Neuron (in vitro differentiated cells): ENCODE data around the gene SMC5.
"Not testable (repeated sequence)": the region's sequence is repeated elsewhere in the genome, so short reads cannot be mapped to it uniquely, and the experiment has no call there.

Experiments
- H2AFZ ChIP-seq: one replicate; pipeline ENCODE4 v1.6.1; 2013; ENCODE audit warnings: low read depth, mild to moderate bottlenecking, inconsistent platforms, low read length, moderate library complexity
- H3K27me3 ChIP-seq: one replicate; pipeline ENCODE4 v1.6.1; 2013; ENCODE audit warnings: low read length; ENCODE audit not compliant: insufficient read depth
- H3K36me3 ChIP-seq: one replicate; pipeline ENCODE4 v1.6.1; 2013; ENCODE audit warnings: low read length; ENCODE audit not compliant: insufficient read depth
- H3K4me1 ChIP-seq: one replicate; pipeline ENCODE4 v1.6.1; 2013; ENCODE audit warnings: low read length; ENCODE audit not compliant: insufficient read depth
- H3K4me3 ChIP-seq: 2 replicates; pipeline ENCODE4 v1.5.1; 2013; ENCODE audit warnings: mild to moderate bottlenecking, low read length, moderate library complexity
- H3K9me3 ChIP-seq: one replicate; pipeline ENCODE4 v1.6.1; 2013; ENCODE audit warnings: low read length

Gene SMC5

GRCh38 chr9:70285981-70286598, 27.3 kb downstream of the SMC5 start:
- Histone ChIP-seq H3K4me1 (no peaks in the 10 kb centered on the region), H3K27me3 (no peaks in the 10 kb centered on the region), H2AFZ (no peak overlapping the region), H3K36me3 (peaks cover 75% of the 10 kb centered on the region), H3K4me3 (no peak overlapping the region), H3K9me3 (peaks cover 3% of the 10 kb centered on the region)

GRCh38 chr9:70290626-70291025, 31.8 kb downstream of the SMC5 start:
- Histone ChIP-seq H3K4me3 (no peak overlapping the region), H3K36me3 (peaks cover 42% of the 10 kb centered on the region), H3K4me1 (no peaks in the 10 kb centered on the region), H3K27me3 (no peaks in the 10 kb centered on the region), H3K9me3 (peaks cover 18% of the 10 kb centered on the region), H2AFZ (no peak overlapping the region)

- peaks cover 34% of the 10 kb centered on the region for H3K36me3 ChIP-seq
- H3K4me3 ChIP-seq, result no peak overlapping the region
- H3K27me3 ChIP-seq, result no peaks in the 10 kb centered on the region
- H2AFZ ChIP-seq, result no peak overlapping the region
- H3K4me1 ChIP-seq, result no peaks in the 10 kb centered on the region
- H3K9me3 ChIP-seq, result peaks cover 18% of the 10 kb centered on the region
Observed at GRCh38 chr9:70291446-70291845, 32.7 kb downstream of the SMC5 start.

GRCh38 chr9:70292253-70292652, 33.5 kb downstream of the SMC5 start:
- no peak overlapping the region for H2AFZ ChIP-seq
- H3K36me3 ChIP-seq, result peaks cover 29% of the 10 kb centered on the region
- H3K27me3 ChIP-seq, result no peaks in the 10 kb centered on the region
- peaks cover 18% of the 10 kb centered on the region for H3K9me3 ChIP-seq
- no peak overlapping the region for H3K4me3 ChIP-seq
- H3K4me1 ChIP-seq, result no peaks in the 10 kb centered on the region

- Histone ChIP-seq H3K4me3 (no peak overlapping the region), H3K9me3 (peaks cover 18% of the 10 kb centered on the region), H3K36me3 (peaks cover 28% of the 10 kb centered on the region), H3K27me3 (no peaks in the 10 kb centered on the region), H2AFZ (no peak overlapping the region), H3K4me1 (no peaks in the 10 kb centered on the region)
Observed at GRCh38 chr9:70293214-70293613, 34.4 kb downstream of the SMC5 start.

- Histone ChIP-seq H3K36me3 (peaks cover 38% of the 10 kb centered on the region), H3K4me1 (no peaks in the 10 kb centered on the region), H2AFZ (no peak overlapping the region), H3K9me3 (peaks cover 8% of the 10 kb centered on the region), H3K27me3 (no peaks in the 10 kb centered on the region), H3K4me3 (no peak overlapping the region)
Observed at GRCh38 chr9:70297141-70297540, 38.4 kb downstream of the SMC5 start.

GRCh38 chr9:70298245-70298771, 39.5 kb downstream of the SMC5 start:
- Histone ChIP-seq H2AFZ (no peak overlapping the region), H3K36me3 (peaks cover 49% of the 10 kb centered on the region), H3K4me1 (no peaks in the 10 kb centered on the region), H3K4me3 (no peak overlapping the region), H3K27me3 (no peaks in the 10 kb centered on the region), H3K9me3 (peaks cover 8% of the 10 kb centered on the region)

- Histone ChIP-seq H3K9me3 (no peaks in the 10 kb centered on the region), H2AFZ (no peak overlapping the region), H3K36me3 (peaks cover 66% of the 10 kb centered on the region), H3K4me1 (no peaks in the 10 kb centered on the region), H3K4me3 (no peak overlapping the region), H3K27me3 (no peaks in the 10 kb centered on the region)
Observed at GRCh38 chr9:70303268-70303667, 44.5 kb downstream of the SMC5 start.

- H3K4me1 ChIP-seq, result no peaks in the 10 kb centered on the region
- H3K4me3 ChIP-seq, result no peak overlapping the region
- H3K27me3 ChIP-seq, result no peaks in the 10 kb centered on the region
- peaks cover 67% of the 10 kb centered on the region for H3K36me3 ChIP-seq
- no peak overlapping the region for H2AFZ ChIP-seq
- H3K9me3 ChIP-seq, result peaks cover 7% of the 10 kb centered on the region
Observed at GRCh38 chr9:70304810-70305209, 46.0 kb downstream of the SMC5 start.

- Histone ChIP-seq H3K27me3 (no peaks in the 10 kb centered on the region), H2AFZ (no peak overlapping the region), H3K4me1 (no peaks in the 10 kb centered on the region), H3K9me3 (peaks cover 2% of the 10 kb centered on the region), H3K36me3 (peaks cover 51% of the 10 kb centered on the region), H3K4me3 (no peak overlapping the region)
Observed at GRCh38 chr9:70315389-70315788, 56.6 kb downstream of the SMC5 start.

- H3K9me3 ChIP-seq, result no peaks in the 10 kb centered on the region
- no peak overlapping the region for H3K4me3 ChIP-seq
- H3K36me3 ChIP-seq, result peaks cover 64% of the 10 kb centered on the region
- H3K27me3 ChIP-seq, result no peaks in the 10 kb centered on the region
- H2AFZ ChIP-seq, result no peak overlapping the region
- no peaks in the 10 kb centered on the region for H3K4me1 ChIP-seq
Observed at GRCh38 chr9:70318002-70318401, 59.2 kb downstream of the SMC5 start.

GRCh38 chr9:70322096-70322495, 63.3 kb downstream of the SMC5 start:
- Histone ChIP-seq H3K36me3 (peaks cover 80% of the 10 kb centered on the region), H3K4me1 (no peaks in the 10 kb centered on the region), H3K4me3 (no peak overlapping the region), H3K9me3 (no peaks in the 10 kb centered on the region), H2AFZ (no peak overlapping the region), H3K27me3 (no peaks in the 10 kb centered on the region)

GRCh38 chr9:70324963-70325362, 66.2 kb downstream of the SMC5 start:
- Histone ChIP-seq H3K27me3 (no peaks in the 10 kb centered on the region), H3K4me1 (no peaks in the 10 kb centered on the region), H3K4me3 (no peak overlapping the region), H2AFZ (no peak overlapping the region), H3K36me3 (peaks cover 85% of the 10 kb centered on the region), H3K9me3 (peaks cover 18% of the 10 kb centered on the region)

- peaks cover 73% of the 10 kb centered on the region for H3K36me3 ChIP-seq
- peaks cover 18% of the 10 kb centered on the region for H3K9me3 ChIP-seq
- H3K4me1 ChIP-seq, H3K4me3 ChIP-seq, H2AFZ ChIP-seq, H3K27me3 ChIP-seq: not testable (repeated sequence)
Observed at GRCh38 chr9:70328625-70329024, 69.8 kb downstream of the SMC5 start.
